Stimulated activated naive CD4-positive, alpha-beta T cell (primary cell): ENCODE results near the gene DNM2.

Experiments used
- DNase-seq, 6 experiments: peaks; one replicate each; lab custom pipeline; 2025; lab: John Stamatoyannopoulos, UW

Gene DNM2

DNA sequence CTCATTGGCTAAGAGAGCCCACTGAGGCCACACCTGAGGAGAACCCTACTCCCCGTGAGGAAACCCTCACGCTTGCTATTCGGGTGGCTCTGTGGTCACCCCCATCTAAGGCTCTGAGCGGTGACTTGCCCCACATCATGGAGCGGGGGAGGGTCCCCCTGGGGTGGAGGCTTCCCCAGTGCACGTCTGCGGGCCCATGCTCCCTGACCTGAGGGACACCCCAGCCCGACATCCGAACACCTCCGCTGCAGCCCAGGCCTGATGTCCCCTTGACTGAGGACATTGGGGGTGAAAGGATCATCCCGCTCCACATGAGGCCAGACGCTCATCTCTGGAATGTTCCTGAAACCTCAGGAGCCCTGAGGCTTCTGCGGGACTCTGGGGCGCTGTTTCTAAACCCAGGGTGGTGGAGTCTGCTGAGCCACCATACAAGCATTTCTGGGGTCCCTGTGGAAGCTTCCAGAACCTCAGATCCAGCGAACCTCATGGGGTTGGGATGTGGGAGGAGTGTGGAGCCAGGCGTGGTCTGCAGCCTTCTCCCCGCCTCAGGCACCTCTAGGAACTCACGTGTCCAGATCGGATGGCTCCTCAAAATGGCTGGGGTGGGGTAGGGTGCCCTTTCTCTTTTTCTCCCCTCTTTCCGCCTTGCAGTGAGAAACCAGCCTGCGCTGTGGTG is 98.2 kb downstream of the DNM2 start:
- DNase-seq, result no peak

DNA sequence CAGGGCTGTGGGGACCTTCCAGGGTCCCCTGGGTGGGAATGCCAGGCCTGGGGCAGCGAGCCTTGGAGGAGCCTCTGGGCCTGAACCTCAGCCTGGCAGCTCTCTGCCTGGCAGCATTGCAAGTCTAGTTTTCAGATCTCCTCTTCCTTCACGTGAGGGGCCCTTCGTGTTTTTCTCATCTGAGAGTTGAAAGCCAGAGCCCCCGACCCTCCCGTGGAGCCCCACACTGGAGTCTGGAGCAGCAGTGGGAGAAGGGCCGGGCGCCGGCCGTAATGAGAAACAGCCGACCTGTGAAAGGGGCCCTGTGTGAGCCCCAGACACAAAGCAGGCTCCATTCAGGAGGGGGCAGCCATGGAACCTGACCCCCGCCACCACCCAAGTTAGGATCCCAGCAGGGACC is 98.8 kb downstream of the DNM2 start:
- DNase-seq, result no peak

DNA sequence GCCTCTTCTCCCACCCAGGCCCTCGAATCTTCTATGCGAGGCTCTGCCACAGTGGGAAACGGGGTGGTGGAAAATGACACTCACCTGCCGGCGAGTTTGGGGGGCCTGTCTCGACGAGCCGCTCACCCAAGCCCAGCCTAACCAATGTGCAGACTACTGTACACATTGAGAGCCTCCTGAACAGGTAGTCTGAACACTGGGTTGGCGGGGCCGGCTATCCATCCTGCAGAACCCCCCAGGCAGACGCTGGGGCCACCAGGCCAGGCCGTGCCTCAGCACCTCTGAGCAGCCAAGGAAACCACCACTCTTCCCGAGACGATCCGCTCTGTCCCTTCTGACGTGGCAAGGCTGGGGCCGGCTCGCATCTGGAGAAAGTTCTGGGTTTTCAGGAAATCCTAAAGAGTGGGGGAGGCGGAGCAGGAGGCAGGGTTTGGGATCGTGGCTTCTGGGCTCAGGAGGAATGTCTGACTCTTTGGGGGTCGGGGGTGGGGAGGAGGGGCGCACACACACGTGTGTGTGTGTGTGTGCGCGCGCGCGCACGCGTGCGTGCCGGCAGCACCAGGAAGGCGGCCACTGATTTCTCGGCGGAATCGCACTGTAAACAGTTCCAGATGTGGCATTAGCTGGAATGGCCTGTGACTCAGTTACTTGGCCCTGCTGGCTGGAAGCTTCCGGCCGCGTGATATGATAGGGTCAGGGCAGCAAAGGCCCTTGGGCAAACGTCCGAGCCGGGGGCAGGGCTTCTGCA is 99.6 kb downstream of the DNM2 start:
- DNase-seq, result no peak

DNA sequence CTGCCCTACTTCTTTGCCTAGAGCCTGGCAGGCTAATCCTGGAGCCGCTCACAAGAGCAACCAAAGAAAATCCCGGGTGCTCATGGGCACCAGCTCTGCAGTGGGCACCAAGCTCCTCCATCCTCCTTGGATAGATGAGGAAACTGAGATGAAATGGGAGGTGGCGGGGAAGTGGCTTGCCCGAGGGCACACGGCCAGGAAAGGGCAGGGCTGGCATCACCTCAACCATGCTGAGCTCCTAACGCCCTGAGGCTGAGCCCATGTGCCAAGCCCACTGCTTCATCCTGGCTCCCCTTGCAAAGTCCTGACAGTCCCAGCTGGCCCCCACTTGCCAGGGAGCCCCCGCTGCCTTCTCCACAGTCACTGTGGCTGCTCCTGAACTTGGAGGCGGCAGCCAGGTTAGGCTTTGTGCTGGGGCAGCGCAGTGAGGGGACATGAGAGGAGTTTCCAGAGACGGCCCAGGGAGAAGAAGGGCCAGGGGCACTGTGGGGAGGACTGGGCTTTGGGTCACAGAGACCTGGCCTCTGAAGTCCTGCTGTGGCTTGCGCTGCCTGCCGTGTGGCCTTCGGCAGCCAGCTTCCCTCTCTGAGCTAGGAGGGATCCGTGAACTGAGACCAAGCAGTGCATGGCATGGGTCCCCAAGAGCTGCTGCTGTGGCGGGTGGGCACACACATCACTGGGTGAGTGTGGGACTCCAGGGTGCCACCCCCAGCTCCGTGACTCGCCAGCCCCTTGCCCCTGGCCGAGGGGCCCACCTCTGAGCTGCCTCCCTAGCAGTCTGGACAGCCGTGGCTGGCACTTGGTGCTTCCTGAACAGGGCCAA is 100.6 kb downstream of the DNM2 start:
- DNase-seq, result no peak

DNA sequence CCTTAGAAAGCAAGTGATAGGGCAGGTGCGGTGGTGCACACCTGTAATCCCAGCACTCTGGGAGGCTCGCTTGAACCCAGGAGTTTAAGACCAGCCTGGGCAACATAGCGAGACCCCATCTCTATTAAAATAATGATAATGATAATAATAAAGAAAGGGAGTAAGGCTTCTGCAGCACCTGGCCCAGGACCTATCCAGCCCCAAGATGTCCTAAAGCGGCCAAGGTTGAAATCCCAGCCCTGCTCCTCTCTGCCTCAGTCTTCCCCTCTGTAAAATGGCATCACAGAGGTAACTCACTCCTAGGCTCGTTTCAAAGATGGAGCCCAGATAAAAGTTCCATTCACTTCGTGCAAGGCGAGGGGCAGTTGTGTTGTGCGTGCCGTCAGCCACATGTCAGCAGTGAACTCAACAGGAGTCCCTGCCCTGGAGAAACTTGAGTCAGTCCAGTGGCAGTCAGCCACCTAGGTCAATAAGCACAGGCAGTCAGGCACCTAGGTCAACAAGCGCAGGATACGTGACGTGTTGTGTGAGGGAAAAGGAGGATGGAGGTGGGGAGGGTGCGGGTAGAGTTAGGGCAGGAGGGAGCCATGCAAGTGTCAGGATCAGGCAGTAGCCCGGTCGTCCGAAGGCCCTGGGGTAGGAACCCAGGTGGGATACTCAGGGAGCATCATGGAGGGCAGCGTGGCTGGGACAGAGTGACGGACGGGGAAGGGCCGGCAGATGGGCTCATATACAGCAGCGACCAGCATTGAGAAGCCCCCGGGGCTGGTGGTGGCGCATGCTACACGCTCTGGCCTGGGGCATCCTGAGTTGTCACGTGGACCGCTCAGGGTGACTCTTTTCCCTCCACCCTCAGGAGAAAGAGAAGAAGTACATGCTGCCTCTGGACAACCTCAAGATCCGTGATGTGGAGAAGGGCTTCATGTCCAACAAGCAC is 101.5 kb downstream of the DNM2 start:
- no peak for DNase-seq

DNA sequence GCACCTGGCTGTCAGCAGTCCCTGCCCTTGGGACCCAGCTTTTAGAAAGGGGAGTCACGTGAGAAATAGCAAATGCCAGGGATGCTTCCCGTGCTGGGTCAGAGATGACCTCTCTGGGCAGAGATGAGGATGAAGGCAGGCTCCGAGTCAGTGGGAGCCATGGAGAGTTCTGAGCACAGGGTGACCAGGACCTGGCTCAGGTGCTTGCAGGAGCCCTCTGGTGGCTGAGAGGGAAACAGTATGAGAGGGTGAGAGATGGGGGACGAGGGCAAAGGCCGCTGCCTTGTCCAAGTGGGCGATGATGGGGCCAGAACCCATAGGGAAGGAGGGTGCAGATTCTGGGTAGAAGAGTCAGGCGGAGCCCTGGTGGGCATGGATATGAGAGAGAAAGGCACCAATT is 102.3 kb downstream of the DNM2 start:
- no peak for DNase-seq

DNA sequence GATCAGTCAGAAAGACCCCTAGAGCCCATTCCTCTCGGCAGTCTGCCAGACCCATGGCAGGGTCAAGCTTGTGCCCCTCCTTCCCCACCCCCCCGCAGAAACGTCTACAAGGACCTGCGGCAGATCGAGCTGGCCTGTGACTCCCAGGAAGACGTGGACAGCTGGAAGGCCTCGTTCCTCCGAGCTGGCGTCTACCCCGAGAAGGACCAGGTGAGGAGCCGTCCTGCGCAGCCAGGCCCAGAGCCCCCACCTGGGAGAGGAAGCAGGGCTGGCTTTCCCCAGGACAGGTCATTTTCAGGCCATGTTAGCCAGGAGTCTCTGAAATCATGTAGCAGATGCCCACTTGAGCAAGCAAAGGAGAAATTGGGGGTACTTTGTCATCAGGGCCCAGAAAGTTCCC is 105.8 kb downstream of the DNM2 start:
- no peak for DNase-seq

DNA sequence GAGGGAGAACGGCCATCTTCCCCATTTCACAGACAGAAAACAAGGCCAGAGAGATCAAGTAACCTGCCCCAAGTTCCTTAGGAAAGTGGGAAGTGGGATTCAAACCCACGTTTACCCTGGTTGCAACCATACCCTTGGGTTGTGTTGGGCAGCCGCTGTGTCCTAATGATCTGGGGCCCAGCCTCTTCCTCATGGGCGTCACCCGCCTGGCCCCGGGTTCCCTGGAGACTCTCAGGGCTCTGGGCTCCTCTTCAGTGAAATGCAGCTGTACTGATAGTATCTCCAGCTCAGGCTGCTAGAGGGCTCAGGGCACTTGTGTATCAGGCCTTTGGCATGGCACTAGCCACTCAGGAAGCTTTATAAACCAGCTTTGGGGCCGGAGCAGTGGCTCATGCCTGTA is 108.4 kb downstream of the DNM2 start:
- DNase-seq, result no peak

DNA sequence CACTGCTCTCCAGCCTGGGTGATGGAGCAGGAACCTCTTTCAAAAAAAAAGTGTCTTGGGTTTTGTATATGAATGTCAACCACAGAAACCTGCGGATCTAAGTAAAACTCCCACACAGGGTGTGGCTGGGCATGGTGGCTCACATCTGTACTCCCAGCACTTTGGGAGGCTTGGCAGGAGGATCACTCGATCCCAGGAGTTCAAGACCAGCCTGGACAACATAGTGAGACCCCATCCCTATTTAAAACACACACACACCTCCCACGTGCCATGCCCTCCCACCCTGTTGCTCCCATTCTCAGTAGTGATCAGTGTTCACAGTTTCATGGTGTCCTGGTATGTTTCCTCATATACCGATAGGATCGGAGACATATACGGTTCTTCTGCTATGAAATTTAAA is 109.0 kb downstream of the DNM2 start:
- no peak for DNase-seq

DNA sequence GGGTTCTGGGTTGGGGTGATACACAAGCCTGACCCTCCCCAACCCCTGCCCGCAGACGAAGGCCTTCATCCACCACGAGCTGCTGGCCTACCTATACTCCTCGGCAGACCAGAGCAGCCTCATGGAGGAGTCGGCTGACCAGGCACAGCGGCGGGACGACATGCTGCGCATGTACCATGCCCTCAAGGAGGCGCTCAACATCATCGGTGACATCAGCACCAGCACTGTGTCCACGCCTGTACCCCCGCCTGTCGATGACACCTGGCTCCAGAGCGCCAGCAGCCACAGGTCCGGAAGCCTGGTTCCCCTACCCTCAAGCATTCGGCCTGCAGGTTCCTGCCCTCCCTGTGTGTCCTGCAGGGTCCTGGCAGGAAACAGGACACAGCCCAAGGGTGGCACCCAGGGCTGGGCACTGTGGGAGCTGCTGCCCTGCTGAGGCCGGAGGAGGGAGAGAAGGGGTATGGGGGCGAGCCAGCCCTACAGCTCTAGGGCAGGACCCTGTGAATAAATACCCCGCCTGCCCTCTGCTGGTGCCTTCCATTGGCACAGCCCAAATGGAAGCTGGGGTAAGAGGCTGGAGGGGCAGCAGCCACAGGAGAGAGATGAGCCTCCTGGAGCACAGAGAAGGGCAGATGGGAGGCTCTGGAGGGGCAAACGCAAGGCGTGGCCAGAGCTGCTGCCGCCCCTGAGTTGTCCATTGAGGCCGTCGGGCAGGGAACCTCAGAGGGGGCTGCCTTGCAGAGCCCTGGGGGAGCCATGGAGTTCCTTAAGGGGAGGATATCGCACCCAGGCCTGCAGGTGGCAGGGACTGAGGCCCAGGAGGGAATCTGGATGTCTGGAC is 111.3 kb downstream of the DNM2 start:
- no peak for DNase-seq

DNA sequence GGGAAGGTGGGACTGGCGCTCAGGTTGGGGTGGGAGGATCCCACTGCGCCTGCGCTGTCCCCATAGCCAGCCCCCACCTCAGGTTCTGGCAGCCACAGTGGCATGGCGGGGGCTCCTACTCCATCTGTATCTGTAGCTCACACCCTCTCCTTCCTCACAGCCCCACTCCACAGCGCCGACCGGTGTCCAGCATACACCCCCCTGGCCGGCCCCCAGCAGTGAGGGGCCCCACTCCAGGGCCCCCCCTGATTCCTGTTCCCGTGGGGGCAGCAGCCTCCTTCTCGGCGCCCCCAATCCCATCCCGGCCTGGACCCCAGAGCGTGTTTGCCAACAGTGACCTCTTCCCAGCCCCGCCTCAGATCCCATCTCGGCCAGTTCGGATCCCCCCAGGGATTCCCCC is 112.1 kb downstream of the DNM2 start:
- DNase-seq, result no peak

DNA sequence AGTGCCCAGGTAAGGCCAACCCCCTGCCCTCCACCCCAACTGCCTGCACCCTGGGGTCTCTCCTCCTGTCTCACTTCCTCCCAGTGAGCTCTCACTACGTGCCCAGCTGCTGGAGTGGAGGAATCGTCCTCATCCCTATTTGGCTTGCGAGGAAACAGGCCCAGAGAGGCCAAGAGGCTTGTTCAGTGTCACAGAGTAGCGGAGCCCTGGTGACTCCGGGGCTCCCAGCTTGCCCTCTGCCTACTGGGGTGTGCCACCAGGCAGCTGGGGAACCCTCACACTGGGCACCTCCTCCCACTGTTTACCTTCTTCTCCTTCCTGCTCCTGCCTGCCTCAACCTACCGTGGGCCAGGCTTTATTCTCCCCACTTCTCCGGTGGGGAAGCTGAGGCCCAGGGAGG is 112.5 kb downstream of the DNM2 start:
- no peak for DNase-seq

DNA sequence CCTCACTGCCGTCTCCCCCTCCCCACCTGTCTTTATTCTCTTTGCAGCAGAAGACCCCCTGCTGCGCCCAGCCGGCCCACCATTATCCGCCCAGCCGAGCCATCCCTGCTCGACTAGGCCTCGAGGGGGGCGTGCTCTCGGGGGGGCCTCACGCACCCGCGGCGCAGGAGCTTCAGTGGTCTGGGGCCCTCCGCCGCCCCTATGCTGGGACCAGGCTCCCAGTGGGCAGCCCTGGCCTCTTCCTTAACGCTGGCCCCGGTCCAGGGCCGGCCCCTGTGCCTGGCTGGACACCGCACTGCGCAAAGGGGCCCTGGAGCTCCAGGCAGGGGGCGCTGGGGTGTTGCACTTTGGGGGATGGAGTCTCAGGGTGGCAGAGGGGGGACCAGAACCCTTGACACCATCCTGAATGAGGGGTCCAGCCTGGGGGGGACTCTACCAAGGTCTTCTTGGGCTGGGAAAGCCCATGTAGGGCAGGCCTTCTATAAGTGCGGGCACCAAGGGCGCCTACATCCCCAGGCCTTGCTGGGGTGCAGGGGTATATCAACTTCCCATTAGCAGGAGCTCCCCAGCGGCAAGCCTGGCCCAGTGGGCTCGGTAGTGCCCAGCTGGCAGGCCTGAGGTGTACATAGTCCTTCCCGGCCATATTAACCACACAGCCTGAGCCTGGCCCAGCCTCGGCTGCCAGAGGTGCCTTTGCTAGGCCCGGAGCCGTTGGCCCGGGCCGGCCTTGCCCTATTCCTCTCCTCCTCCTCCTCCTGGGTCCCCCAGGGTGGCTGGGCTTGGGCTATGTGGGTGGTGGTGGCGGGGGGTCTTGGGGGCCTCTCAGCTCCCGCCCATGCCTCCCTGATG is 113.3 kb downstream of the DNM2 start:
- DNase-seq, result no peak

DNA sequence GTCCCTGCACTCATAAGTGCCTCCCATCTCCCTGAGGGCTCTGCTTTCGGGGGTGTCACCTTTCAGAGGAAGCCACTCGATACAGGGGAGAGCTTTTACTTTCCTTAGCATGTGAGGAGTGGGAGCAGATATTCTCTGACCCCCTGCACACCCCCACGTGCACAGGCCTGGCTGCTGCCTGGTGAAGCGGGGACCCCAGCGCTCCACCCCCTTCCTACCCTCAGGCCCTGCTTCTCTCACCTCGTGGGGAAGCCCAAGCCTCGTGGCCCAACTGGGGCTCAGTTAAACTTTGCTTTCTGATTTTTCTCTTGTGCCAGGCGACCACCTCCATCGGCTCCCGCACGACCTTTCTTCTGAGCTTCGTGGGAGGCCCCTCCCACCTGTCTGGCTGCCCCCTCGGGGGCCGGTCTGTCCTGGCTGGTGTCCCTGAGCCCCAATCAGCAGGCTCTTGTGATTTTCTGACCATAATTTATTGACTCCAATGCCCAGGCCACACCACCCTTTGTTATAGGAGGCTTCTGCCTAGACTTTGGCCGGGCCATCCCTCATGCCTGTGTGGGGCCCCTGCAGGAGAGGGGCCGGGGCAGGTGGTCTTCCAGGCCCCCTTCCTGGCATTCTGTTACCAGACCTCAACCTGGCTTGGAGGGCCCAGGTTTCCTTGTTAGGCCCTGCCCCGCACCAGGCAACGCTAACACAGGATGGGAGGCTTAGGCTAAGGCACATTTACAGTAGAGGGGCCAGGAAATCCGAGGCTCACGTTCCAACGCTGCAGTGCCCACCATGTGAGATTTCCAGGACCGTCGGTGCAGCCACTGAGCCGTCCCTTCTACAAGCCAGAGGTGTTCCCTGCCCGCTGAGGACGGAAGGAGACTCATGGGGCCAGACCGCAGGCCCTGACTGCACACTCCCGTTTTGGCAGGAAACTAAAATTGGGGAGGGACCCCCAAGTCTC is 114.4 kb downstream of the DNM2 start:
- DNase-seq, result no peak

DNA sequence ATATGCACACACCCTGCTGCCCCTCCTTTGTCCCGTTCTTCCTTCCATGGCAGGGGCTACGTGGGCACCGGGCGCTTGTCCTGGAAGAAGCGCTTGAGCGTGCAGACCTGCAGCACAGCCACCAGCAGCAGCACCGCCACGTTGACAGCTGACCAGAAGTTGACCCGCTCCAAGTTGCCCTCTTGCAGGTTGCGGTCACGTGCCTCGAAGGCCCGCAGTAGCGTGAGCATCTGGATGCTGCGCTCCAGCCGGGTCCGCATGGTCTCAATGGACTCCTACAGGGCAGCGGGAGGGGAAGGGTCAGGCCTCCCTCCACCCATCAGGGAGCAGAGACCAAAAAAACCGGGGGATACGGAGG is 115.0 kb downstream of the DNM2 start:
- DNase-seq, result no peak

DNA sequence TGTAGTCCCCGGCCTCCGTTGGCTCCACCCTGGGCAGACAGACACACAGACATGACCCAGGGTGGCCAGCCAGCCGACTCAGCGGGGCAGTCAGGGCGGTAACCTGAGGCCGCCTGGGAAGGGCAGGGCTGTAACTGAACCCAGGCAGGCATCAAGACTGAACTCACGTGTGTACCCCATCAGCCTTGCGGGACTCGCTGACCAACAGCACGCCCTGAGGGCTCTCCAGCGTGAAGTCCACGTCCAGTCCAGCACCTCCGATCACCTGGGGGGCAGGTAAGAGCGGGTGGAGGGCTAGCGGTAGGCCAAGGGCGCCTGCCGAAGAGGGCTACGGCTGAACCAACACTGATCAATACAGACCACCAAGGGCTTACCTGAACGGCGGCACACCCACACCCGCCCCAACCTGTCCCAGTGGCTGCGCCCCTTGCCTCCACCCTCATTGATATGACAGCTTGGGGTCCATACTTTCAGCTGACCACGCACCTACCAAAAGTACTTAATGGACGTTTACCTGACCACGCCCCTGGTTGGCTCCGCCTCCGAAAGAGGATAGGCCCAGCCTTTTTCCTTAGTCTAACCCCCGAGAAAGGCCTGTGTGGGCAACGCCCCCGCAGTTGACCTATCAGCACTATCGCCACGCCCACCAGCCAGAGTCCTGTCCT is 117.3 kb downstream of the DNM2 start:
- no peak for DNase-seq

DNA sequence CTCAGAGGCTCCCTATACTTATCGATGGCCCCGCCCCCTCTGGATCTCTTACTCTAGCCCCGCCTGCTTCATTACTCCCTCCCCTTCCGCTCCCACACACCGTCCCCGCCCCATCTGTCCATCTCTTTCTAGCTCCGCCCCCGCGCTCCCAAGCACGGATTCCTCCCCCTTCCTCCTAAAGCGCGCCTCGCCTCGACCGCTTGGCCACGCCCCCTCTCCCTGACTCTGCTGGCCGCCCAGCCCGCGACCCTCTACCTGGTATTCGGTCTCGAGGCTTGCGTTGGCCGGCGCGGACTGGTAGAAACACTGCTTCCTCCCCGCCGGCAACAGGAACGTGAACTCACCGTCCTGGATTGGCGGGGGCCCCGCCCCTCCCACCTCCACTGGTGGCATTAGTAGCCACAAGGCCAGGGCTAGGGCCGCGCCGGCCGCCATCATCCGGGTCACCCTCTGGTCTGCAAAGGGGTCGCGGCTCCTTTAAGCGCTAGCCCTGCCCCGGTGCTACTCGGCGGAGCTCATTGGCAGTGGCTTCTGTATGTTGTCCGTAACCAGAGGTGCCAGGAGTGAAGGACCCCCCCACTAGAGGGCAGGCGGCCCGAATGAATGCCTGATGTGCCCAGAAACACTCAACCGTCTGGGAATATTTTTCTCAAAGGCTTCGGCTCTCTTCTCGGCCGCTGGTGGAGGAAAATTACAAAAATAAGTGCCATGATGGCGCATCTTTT is 118.0 kb downstream of the DNM2 start, which contains the start of gene TMED1:
TMED1 (minus strand) TSS at position 459 of the 725 bp plus-strand sequence; CDS start at position 438, 21 bp downstream.
- peak; percentile 89 to 96 (median 94) for DNase-seq
